DND-41 (cell line): ENCODE data around the gene CD83.
A peak's percentile ranks its signal among the peaks of the same experiment; 100 is the strongest.

Source experiments
- ATAC-seq: fragments of 200-7000 bp; cut with Tn5 transposase; 3 replicates; pipeline ENCODE4 v1.9.1; 2021; ENCODE audit warnings: low read depth; ENCODE audit not compliant: insufficient read depth
- DNase-seq: peaks from one replicate; pipeline ENCODE4 v3.0.0-alpha.2; 2020
- H2AFZ ChIP-seq: 2 replicates; pipeline ENCODE4 v1.6.0; 2012; ENCODE audit warnings: low read depth, low read length
- H3K27ac ChIP-seq: 2 replicates; pipeline ENCODE4 v1.5.1; 2012; ENCODE audit warnings: low read length, inconsistent platforms
- H3K27me3 ChIP-seq: fragments of 200-600 bp; sonication (generic); 2 replicates; pipeline ENCODE4 v1.6.0; 2012; ENCODE audit warnings: low read length, mild to moderate bottlenecking, inconsistent platforms; ENCODE audit not compliant: insufficient read depth, poor library complexity
- H3K36me3 ChIP-seq: 2 replicates; pipeline ENCODE4 v1.5.1; 2012; ENCODE audit warnings: low read length, inconsistent platforms; ENCODE audit not compliant: insufficient read depth
- H3K4me1 ChIP-seq: 2 replicates; pipeline ENCODE4 v1.5.1; 2012; ENCODE audit warnings: mild to moderate bottlenecking, low read length; ENCODE audit not compliant: insufficient read depth
- H3K4me2 ChIP-seq: 2 replicates; pipeline ENCODE4 v1.6.0; 2012; ENCODE audit warnings: mild to moderate bottlenecking, moderate library complexity, low read length, inconsistent platforms; ENCODE audit not compliant: insufficient read depth
- H3K4me3 ChIP-seq, 2 experiments: fragments of 200-600 bp in 1 of 2; shearing (Covaris generic) in 1 of 2; 2 replicates each; pipeline ENCODE4 v1.5.1; 2012 to 2016; ENCODE audit warnings: inconsistent platforms in 2 of 2, low read length in 2 of 2, mild to moderate bottlenecking in 2 of 2, low read depth in 1 of 2, moderate library complexity in 1 of 2
- H3K79me2 ChIP-seq: 2 replicates; pipeline ENCODE4 v1.6.0; 2012; ENCODE audit warnings: low read length, inconsistent platforms; ENCODE audit not compliant: insufficient read depth
- H3K9ac ChIP-seq: 2 replicates; pipeline ENCODE4 v1.6.0; 2012; ENCODE audit warnings: low read depth, mild to moderate bottlenecking, inconsistent platforms, low read length, moderate library complexity
- H3K9me3 ChIP-seq: 2 replicates; pipeline ENCODE4 v1.5.1; 2012; ENCODE audit warnings: low read length, moderate library complexity, mild to moderate bottlenecking, inconsistent platforms; ENCODE audit not compliant: insufficient read depth, severe bottlenecking
- H4K20me1 ChIP-seq: 2 replicates; pipeline ENCODE4 v1.6.0; 2012; ENCODE audit warnings: low read length; ENCODE audit not compliant: insufficient read depth
- CTCF ChIP-seq: IDR thresholded peaks from 2 replicates; pipeline ENCODE4 v1.5.1; 2012; ENCODE audit warnings: borderline replicate concordance, low read length, moderate library complexity, mild to moderate bottlenecking; ENCODE audit not compliant: poor library complexity, severe bottlenecking; ENCODE audit errors: extremely low read depth
- EZH2 ChIP-seq: IDR thresholded peaks from 3 replicates; pipeline ENCODE4 v1.6.1; 2012; ENCODE audit warnings: borderline replicate concordance, low read depth, mild to moderate bottlenecking, moderate library complexity, low read length, inconsistent platforms; ENCODE audit not compliant: severe bottlenecking

CD83 gene

GRCh38 chr6:14120546-14120945, 3.0 kb downstream of the CD83 start:
- no peak overlapping the region for H3K27ac ChIP-seq
- H3K4me2 ChIP-seq: peak overlapping the region; percentile 15; the same call in 1 of the 2 replicates
- DNase-seq (no peak), ATAC-seq (no peak)
- H2AFZ ChIP-seq: no peak overlapping the region
- H3K4me1 ChIP-seq: peaks cover 28% of the 10 kb centered on the region
- peaks cover 3% of the 10 kb centered on the region for H3K27me3 ChIP-seq
- no peak overlapping the region for H3K9ac ChIP-seq
- H4K20me1 ChIP-seq: no peaks in the 10 kb centered on the region; the same call in 1 of the 2 replicates
- no peak for TF ChIP-seq CTCF
- no peak for TF ChIP-seq EZH2
- no peak overlapping the region for H3K4me3 ChIP-seq
- H3K79me2 ChIP-seq: peaks cover 12% of the 10 kb centered on the region; the same call in 1 of the 2 replicates
- no peaks in the 10 kb centered on the region for H3K36me3 ChIP-seq
- H3K9me3 ChIP-seq: no peaks in the 10 kb centered on the region

- H3K4me3 ChIP-seq: no peak overlapping the region
- ATAC-seq: no peak
Measured at GRCh38 chr6:14121936-14122344, 4.4 kb downstream of the CD83 start.

GRCh38 chr6:14123386-14124111, 6.0 kb downstream of the CD83 start:
- ATAC-seq (no peak), DNase-seq (no peak)
- TF ChIP-seq EZH2 (no peak), CTCF (no peak)
- Histone ChIP-seq H3K27ac (no peak overlapping the region), H3K79me2 (peaks cover 12% of the 10 kb centered on the region; the same call in 1 of the 2 replicates), H2AFZ (no peak overlapping the region), H4K20me1 (no peaks in the 10 kb centered on the region; the same call in 1 of the 2 replicates), H3K36me3 (no peaks in the 10 kb centered on the region), H3K4me3 (no peak overlapping the region), H3K9me3 (no peaks in the 10 kb centered on the region), H3K4me2 (no peak overlapping the region), H3K27me3 (no peaks in the 10 kb centered on the region), H3K9ac (no peak overlapping the region), H3K4me1 (peaks cover 16% of the 10 kb centered on the region)

More at GRCh38 chr6:14121936-14122344, 4.4 kb downstream of the CD83 start:
- Histone ChIP-seq H3K4me2 (no peak overlapping the region), H2AFZ (no peak overlapping the region), H3K4me1 (peaks cover 26% of the 10 kb centered on the region), H3K27ac (no peak overlapping the region), H3K9me3 (no peaks in the 10 kb centered on the region), H3K27me3 (peaks cover 3% of the 10 kb centered on the region), H3K9ac (no peak overlapping the region), H3K79me2 (peaks cover 12% of the 10 kb centered on the region; the same call in 1 of the 2 replicates), H3K36me3 (no peaks in the 10 kb centered on the region), H4K20me1 (no peaks in the 10 kb centered on the region; the same call in 1 of the 2 replicates)
- TF ChIP-seq EZH2 (no peak), CTCF (no peak)
- DNase-seq: no peak
